ENCODE results near the gene PTGR1.
A peak's percentile ranks its signal among the peaks of the same experiment; 100 is the strongest.
"Not testable (repeated sequence)": the region's sequence is repeated elsewhere in the genome, so short reads cannot be mapped to it uniquely, and the experiment has no call there.

The PTGR1 gene

GRCh38 chr9:111599092-111599954 is at the start of gene PTGR1:
Gene PTGR1, minus strand, starts transcription at chr9:111599647. Its CDS starts 2,225 bp downstream, at chr9:111597422.
- DNase-seq (ENCODE audit: low read depth): no peak

DNA sequence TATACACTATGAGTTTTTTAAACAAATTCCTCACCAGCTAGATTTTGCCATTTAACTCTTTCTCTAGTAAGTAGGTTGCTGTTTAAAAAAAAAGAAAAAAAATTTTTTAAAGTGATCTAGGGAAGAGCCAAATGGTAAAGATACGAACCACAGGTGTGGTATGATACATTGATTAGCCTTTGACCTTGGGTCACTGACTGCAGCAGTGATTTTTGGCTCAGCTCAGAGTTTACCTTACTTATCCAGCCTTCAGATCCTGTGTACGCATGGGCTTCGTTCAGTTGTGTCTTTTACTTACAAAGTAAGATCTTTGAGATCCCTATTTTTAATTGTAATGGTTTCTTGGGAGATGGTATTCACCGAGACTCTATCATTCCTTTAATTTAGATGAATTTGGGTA is 49.6 kb upstream of the PTGR1 start:
- no peak for DNase-seq (ENCODE audit: low read depth)

DNA sequence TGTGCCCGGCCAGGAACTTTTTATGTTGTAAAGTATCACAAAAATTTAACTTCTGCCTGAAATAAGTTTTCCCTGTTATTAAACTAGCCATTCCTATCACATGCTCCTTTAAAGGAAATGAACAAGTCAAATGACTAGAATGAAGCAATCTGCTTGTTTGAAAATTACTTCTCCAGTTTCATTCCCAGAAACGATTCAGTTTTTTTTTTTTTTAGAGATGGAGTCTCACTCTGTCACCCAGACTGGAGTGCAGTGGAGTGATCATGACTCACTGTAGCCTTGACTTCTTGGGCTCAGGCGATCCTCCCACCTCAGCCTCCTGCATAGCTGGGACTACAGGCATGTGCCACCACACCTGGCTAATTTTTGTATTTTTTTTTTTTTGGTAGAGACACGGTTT is 48.6 kb upstream of the PTGR1 start:
- no peak for DNase-seq (ENCODE audit: low read depth)

DNA sequence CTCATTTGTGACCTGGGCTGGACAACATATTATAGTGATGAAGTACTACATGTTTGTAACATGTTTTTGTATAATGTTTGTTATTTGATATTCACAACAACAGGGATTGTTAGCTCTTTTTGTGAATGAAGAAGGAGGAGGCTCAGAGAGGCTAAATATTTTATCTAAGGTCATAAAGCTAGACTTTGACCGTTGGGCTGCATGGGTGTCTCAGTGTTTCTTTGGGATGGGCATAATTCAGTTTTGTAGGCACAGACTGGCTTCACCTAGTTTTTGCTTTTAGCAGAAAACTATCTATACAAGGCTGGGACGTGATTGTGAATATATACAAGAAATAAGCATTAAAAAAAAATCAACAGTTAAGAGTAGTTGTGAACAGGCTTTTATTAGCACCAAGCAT is 47.0 kb upstream of the PTGR1 start:
- DNase-seq (ENCODE audit: low read depth): no peak

DNA sequence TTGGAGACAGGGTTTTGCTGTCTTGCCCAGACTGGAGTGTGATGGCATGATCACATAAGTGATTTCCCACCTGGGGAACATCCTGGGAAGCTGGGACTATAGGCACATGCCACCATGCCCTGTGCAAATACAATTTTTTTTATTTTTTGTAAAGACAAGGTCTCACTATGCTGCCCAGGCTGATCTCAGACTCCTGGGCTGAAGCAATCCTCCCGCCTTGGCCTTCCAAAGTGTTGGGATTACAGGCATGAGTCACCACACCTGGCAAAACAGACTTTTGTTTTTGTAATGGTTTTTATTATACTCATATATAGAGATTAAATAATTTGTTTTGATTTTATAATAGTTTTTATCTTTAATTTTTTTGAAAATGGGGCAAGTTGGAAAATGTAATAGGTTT is 46.4 kb upstream of the PTGR1 start:
- no peak for DNase-seq (ENCODE audit: low read depth)

- no peak for DNase-seq (ENCODE audit: low read depth)
Observed at GRCh38 chr9:111644195-111644772, 44.8 kb upstream of the PTGR1 start.

- DNase-seq (ENCODE audit: low read depth): no peak
Observed at GRCh38 chr9:111637421-111637950, 38.0 kb upstream of the PTGR1 start.

- DNase-seq (ENCODE audit: low read depth): no peak
Observed at GRCh38 chr9:111634860-111635259, 35.4 kb upstream of the PTGR1 start.

DNA sequence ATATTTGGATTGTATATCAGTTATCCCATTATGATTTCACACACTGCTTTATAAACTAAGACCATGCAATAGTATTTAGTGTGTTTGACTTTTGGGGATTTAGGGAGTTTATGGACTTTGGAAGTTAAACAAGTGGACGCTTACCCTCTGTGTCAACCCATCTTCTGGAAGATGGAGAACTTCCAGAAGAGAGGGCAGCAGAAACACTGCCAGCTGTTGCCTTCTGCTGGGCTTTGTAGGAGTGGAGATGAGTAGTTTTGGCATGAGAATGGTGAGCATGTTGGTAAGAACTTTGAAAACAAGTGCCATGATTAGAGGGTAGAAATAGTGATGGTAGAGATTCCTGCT is 33.9 kb upstream of the PTGR1 start:
- no peak for DNase-seq (ENCODE audit: low read depth)

DNA sequence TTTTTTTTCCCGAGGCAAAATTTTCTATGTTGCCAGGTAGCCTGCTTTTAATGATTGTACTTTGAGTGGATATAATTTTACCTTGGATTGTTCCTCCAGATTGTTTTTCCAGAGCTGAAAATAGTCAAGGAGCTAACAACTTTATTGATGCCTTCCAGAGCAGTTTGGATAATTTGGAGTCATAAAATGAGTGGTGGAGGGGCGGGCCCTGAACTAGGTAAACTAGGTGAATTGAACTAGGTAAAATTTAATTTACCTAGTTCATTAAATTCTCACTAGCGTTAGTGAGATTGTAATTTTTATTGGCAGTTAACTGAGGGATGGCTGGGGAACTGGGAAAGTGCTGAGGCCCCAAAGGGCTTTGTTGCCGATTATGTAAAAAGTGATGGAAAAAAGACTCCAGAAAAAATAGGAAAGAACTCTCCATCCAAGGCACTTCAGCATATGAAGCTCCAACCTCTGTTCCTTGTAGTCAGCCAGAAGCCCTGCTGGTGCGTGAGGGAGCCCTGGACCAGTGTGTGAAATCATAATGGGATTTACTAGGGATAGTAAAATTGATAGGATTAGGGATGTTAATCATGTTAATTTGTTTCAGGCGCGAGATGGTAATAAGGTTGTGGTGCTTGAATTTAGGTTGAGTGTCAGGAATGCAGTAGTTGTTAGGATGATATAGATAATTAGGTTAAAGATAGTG is 33.4 kb upstream of the PTGR1 start:
- DNase-seq (ENCODE audit: low read depth): no peak

- DNase-seq (ENCODE audit: low read depth): no peak
Observed at GRCh38 chr9:111632060-111632459, 32.6 kb upstream of the PTGR1 start.

- DNase-seq (ENCODE audit: low read depth): peak; percentile 94
Observed at GRCh38 chr9:111631214-111631971, 31.9 kb upstream of the PTGR1 start, which contains the start of gene DNAJC25. Gene DNAJC25, plus strand, starts transcription at chr9:111631334. Its CDS starts 74 bp downstream, at chr9:111631408.

- DNase-seq (ENCODE audit: low read depth): no peak
Observed at GRCh38 chr9:111630964-111631213, 31.4 kb upstream of the PTGR1 start.

- DNase-seq (ENCODE audit: low read depth): no peak
Observed at GRCh38 chr9:111630182-111630963, 30.9 kb upstream of the PTGR1 start.

- DNase-seq (ENCODE audit: low read depth): no peak
Observed at GRCh38 chr9:111628411-111628810, 29.0 kb upstream of the PTGR1 start.

- DNase-seq (ENCODE audit: low read depth): no peak
Observed at GRCh38 chr9:111627260-111627963, 28.0 kb upstream of the PTGR1 start.

DNA sequence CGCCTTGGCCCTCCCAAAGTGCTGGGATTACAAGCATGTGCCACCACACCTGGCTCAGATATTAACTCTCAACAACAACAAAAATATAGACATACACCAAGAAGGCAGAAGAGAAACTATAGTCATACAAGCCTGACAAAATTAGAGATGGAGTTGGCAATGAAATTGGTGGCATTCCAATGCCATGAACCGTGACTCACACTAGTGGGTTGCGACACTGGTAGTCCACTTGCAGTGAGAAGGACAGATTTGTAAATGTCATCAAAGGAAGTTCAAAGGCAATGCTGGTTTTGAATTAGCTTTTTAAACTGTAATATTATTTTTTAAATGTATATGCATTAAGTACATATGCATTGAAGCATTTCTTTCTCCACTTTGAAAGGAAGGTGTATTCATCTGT is 23.2 kb upstream of the PTGR1 start:
- DNase-seq (ENCODE audit: low read depth): no peak

DNA sequence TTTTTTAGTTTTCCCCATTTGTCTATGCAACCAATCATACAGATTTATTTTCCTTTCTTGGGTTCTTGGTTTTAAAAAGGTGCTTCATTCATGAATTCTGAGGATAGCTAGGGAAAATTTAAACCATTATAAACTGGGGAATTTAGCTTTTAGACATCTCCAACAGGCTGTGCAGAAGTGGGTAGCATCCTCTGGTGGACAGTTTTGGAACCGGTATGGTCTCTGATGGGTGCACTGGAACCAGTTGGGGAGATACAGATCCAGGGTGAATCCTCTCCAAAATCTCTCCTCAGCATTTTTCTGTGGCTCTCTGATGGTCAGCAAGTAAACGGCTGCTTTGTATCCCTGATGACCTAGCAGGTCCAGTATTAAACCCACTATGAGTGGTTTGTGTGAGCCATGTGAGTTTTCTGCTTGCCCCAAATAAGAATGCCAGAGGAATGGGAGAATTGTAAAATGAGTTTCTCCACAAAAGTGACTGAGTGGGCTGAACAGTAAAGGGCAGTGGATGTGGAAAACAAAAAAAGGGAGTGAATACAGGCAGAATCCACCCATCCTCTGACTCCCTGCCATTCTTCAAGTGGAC is 22.5 kb upstream of the PTGR1 start:
- DNase-seq (ENCODE audit: low read depth): no peak

DNA sequence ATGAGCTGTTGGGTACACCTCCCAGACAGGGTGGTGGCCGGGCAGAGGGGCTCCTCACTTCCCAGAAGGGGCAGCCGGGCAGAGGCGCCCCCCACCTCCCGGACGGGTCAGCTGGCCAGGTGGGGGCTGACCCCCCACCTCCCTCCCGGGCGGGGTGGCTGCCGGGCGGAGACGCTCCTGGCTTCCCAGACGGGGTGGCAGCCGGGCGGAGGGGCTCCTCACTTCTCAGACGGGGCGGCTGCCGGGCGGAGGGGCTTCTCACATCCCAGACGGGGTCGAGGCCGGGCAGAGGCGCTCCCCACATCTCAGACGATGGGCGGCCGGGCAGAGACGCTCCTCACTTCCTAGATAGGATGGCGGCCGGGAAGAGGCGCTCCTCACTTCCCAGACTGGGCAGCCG is 17.9 kb upstream of the PTGR1 start:
- DNase-seq (ENCODE audit: low read depth): not testable (repeated sequence)

DNA sequence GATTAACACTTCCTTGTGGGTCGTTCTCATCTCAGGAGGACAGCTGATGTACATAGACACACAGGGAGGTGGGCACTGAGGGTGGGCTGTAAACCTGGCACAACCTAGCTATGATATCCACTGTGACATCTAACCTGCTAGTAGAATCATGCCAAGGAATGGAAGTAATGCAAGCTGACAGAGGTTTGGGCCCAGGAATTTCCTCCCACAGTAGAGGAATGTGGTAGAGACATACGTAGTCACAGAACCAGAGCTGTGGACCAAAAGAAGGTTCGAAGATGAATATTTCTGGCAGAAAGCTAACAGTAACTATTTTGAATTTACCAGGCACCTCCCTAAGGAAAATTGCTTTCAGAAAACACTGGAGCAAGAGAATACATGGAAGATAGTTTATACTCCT is 16.5 kb upstream of the PTGR1 start:
- no peak for DNase-seq (ENCODE audit: low read depth)
